NCI-H526 treated with DMSO at 0.1 percent for 48 hours (cell line): ENCODE data around the gene RNF145.
"Not testable (repeated sequence)": the region's sequence is repeated elsewhere in the genome, so short reads cannot be mapped to it uniquely, and the experiment has no call there.

Source experiments
- DNase-seq: peaks from one replicate; lab custom pipeline; 2025; lab: John Stamatoyannopoulos, UW

RNF145 gene

DNA sequence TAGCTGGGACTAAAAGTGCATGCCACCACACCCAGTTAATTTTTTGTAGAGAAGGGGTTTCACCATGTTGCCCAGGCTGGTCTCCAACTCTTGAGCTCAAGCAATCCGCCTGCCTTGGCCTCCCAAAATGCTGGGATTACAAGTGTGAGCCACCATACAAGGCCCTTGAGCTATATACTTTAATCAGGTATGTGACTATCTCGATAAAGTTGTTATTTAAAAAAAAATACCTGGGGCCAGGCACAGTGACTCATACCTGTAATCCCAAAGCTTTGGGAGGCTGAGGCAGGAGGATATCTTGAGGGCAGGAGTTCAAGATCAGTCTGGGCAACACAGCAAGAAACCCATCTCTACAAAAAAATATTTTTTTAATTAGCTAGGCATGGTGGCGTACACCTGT is 19.2 kb downstream of the RNF145 start:
- DNase-seq, result no peak

DNA sequence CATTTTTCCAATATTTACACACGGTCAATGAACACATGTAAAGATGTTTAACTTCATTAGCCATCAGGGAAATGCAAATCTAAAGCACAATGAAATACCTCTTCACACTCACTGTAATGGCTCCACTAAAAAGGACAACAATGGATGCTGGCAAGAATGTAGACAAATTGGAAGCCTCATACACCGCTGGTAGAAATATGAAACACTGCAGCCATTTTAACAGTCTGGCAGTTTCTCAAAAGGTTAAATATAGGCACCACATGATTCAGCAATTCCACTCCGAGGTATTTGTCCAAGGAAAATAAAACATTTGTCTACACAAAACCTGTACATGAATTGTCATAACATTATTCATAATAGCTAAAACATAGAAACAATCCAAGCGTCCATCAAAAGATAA is 20.0 kb downstream of the RNF145 start:
- peak; percentile 52 for DNase-seq

- no peak for DNase-seq
Measured at GRCh38 chr5:159187719-159188118, 21.6 kb downstream of the RNF145 start.

- DNase-seq, result no peak
Measured at GRCh38 chr5:159186319-159186718, 23.0 kb downstream of the RNF145 start.

GRCh38 chr5:159185773-159186172 is 23.6 kb downstream of the RNF145 start:
- DNase-seq, result no peak

DNA sequence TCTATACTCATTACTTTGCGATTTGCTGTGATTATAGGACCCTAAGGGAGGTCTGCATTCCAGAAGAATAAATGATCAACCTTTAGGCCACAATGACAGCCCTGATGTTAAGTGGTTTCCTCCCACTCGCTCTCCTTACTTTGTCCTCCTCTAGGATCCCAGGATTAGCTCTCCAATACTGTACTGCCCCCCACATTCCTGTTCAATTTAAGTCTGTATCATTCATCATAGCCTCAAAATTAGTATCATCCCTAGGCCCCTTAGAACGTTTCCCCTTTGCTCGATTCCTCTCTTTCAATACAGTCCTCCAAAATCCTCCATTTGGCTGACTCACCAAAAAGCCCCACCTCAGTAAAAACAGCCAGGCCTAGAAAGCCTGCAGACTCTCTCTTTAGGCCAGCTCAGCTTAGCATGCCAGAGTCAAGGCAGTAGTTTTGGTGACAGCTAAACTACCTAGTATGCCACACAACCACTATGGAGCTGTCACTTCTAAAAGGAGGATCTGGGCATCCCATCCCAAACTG is 24.4 kb downstream of the RNF145 start:
- DNase-seq, result no peak

GRCh38 chr5:159184236-159184635 is 25.1 kb downstream of the RNF145 start:
- no peak for DNase-seq

- DNase-seq, result no peak
Measured at GRCh38 chr5:159183247-159183646, 26.1 kb downstream of the RNF145 start.

DNA sequence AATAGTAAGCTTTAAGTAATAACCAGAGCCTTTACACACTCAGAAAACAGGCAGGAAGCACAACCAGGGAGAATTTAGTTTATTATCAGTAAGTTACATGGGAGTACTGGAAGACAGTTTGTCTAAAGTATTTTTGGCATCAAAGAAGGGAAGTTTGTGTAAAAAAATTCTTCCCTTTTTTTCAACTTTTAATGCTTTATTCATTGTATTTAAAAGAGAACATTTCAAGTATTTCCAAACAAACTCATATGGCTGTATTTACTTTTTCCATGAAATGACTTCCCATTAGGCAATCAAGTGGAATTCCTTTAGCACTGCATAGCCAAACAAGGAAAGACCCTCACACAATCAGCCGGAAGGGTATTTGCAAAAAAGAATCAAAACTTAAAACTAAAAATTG is 26.7 kb downstream of the RNF145 start:
- DNase-seq, result no peak

GRCh38 chr5:159181651-159182050 is 27.7 kb downstream of the RNF145 start:
- no peak for DNase-seq

DNA sequence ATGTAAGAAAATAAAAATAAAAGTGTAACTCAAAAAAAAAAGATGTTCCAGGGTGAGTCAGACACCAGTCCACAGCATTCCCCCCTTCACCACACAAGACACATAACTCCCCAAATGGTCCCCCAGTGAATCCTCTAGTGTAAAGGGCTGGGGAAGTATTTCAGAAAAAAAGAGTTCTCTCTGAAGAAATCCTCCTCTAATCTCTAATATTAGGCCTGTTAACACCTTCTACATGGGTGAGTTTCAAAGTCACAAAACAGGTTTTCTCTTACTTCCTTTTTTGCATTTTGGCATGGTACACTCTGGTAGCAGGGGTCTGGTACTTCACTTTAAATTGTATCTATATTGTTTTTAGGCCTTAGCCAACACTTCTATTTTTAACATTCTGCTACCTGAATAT is 28.2 kb downstream of the RNF145 start:
- no peak for DNase-seq

- DNase-seq, result no peak
Measured at GRCh38 chr5:159179529-159180305, 29.6 kb downstream of the RNF145 start.

DNA sequence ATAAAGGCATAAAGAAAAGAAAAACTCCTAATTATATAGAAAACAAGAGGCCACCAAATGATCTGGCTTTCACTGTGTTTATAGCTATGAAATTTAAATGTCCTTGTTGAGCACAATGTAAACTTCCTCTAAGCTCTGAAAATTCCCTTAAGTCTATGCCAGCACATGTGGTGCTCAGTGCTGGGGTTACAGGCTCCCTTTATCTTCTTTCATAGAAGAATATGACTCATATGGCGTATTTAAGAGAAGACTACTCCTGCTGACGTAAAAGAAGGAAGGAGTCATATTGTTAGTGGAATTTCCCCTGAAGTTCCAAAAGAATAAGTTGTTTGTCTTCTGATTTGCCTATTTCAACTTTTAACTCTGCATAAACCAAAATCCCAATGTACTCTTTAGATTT is 30.4 kb downstream of the RNF145 start:
- DNase-seq, result no peak

- no peak for DNase-seq
Measured at GRCh38 chr5:159175547-159175946, 33.8 kb downstream of the RNF145 start.

DNA sequence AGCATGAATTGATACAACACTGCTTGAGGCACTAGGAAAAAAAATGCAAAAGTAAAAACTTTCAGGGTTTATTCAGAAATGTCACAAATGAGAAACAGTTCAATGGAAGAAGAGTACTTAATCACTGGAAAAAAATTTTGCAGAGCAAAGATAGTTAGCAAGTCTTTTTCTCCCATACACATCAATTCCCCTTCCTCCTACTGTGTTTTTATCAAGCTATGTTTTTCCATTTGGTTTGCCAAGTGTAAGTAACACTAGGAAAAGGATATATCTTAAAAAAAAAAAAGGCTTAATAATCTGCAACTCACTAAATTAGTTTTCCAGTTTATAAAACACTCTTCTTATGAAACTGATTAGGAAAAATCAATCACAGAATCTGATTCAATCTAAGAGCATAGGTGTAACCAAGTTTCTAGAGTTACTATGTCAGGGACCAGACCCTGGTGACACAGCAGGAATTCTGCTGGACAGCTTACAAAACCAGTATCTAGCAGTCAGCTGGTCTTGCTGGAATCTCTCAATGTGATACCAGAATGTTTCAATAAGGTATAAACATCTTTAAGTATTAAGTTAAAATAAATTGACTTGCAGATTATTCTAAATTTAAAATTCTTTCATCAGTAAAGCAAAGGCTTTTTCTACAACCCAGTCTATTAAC is 34.7 kb downstream of the RNF145 start:
- DNase-seq, result no peak

DNA sequence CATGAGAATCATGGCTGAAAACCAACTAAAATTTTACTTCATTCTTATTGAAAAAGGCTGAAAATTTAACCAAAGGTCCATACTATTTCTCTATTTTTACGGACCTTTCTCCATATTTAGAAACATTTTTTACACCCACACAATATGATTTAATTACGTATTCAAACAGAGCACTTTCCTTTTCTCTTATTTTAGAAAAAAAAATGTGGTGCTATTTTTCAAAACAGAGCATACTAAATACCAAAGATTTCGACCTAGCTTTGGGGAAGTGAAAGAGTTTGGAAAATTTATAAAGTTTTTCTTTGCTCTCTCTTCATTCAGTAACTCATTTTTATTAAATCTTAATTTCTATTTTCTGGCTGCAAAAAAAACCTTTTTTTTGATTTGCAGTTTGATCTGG is 38.1 kb downstream of the RNF145 start:
- no peak for DNase-seq

- no peak for DNase-seq
Measured at GRCh38 chr5:159170021-159170420, 39.3 kb downstream of the RNF145 start.

DNA sequence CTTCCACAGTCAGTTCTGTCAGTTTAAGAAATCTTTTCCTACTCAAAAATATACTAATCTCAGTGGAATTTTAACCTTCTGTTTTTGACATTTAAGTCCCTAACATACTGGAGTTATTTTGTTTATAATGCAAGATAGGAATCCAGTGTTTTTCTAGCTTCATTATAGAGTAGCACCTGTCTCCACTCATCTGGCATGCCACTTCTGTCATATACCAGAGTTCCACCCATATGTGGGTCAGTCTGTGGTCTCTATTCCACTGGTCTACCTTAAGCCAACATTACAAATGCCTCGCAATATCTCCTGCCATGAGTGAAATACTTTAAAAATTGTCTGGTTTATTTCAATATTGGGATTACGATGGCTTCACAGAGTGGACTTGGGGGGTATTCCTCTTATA is 42.9 kb downstream of the RNF145 start:
- no peak for DNase-seq

DNA sequence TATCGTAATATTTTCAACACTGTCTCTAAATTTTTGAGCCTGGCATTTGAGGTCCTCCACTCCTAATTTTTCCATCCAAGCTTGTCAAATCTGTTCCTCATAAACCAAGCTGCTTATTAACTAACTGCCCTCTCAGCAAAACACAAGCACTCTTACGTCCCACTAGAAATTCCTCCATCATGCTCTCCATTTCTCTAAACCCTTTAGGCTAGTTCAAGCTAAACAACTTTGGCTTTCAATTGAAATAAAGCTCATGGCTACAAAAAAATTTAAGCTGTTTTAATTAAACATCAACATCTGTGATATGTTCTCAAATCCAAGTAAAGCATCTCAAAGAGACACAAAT is 45.7 kb downstream of the RNF145 start:
- no peak for DNase-seq

- no peak for DNase-seq
Measured at GRCh38 chr5:159163027-159163700, 46.2 kb downstream of the RNF145 start.

DNA sequence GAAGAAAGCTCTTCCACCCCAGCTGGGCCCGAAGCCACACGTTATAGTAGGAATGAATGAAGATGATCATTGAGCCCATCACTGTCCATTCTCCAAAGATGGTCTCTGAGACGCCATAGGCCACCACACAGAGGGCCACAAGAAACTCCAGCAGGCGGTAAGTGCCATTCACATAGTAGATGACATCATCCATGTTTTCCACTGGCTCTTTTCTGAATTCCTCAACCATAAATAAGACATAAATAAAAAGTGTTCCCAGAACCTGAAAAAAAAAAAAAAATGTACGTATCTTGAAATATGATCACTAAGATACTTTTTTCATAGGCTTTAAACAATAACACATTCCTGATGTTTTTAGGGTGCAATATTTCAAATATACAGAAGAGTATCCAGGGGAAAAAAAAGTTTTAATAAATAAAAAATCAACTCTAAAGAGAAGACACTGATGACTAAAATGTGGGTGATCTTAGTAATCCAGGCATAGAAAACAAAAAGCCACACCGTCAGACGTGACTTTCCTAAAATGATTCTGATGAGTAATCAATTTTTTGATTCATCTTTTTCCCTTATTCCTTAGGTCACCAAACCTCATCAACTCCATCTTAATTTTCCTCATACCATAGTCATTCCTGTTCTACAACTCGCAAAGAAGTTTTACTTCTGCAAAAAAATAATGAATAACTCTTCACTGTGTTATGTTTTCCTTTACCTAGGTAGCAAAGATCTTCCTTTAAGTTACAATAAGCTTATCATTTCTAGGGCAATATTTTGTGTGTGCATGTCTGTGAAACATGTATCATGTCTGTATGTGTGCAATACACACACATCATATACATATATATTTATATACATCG is 47.8 kb downstream of the RNF145 start:
- DNase-seq, result no peak

DNA sequence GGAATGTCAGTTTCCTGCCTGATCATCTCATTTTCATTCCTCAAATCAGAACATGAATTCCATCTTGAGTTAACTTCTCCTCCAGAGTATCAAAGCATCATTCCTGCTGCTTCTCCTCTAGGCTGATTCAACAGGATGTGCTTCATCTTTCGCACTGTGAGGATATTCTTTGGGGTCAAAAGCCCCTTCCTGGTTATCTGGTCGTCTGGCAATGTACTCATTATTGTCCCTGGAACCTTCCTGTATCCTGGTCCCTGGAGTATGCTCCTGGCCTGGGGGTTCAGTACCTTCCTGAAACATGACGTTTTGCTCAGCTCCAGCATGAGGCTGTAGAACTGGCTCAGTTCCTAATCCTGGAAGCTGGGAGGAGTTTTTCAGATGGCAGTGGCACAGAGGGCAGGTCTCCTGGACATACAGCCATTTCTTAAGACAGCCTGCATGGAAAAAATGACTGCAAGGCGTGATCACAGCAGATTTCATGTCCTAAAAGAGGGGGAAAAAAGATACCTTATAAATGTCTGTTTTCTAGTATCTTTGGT is 50.7 kb downstream of the RNF145 start:
- not testable (repeated sequence) for DNase-seq
